ENCODE results near the gene NCKAP5.

NCKAP5 gene

GRCh38 chr2:132975193-132976105, 592.8 kb downstream of the NCKAP5 start:
- Histone ChIP-seq H3K4me1 (ENCODE audit: control insufficient read depth, insufficient read depth, low read length) (no peaks in the 10 kb centered on the region), H3K36me3 (ENCODE audit: control insufficient read depth in 2 of 2, insufficient read depth in 2 of 2, low read length in 2 of 2) (no peaks in the 10 kb centered on the region), H3K4me3 (ENCODE audit: low read length in 2 of 2) (no peak overlapping the region), H3K9me3 (ENCODE audit: control insufficient read depth in 2 of 2, low read length in 2 of 2) (no peaks in the 10 kb centered on the region), H3K27ac (ENCODE audit: low read length) (no peak overlapping the region), H3K9ac (ENCODE audit: low read length in 2 of 2) (no peak overlapping the region), H3K27me3 (ENCODE audit: control insufficient read depth in 1 of 2, insufficient read depth in 2 of 2, low read length in 2 of 2) (no peaks in the 10 kb centered on the region)

- no peaks in the 10 kb centered on the region for H3K27me3 ChIP-seq (ENCODE audit: control insufficient read depth in 1 of 2, insufficient read depth in 2 of 2, low read length in 2 of 2)
- no peak overlapping the region for H3K27ac ChIP-seq (ENCODE audit: low read length)
- H3K4me1 ChIP-seq (ENCODE audit: control insufficient read depth, insufficient read depth, low read length), result no peaks in the 10 kb centered on the region
- no peaks in the 10 kb centered on the region for H3K36me3 ChIP-seq (ENCODE audit: control insufficient read depth in 2 of 2, insufficient read depth in 2 of 2, low read length in 2 of 2)
- no peak overlapping the region for H3K9ac ChIP-seq (ENCODE audit: low read length in 2 of 2)
- H3K4me3 ChIP-seq (ENCODE audit: low read length in 2 of 2), result peak overlapping the region in 1 of 2 donors; percentile 24
- H3K9me3 ChIP-seq (ENCODE audit: control insufficient read depth in 2 of 2, low read length in 2 of 2), result no peaks in the 10 kb centered on the region
These were observed 593.7 kb downstream of the NCKAP5 start for GRCh38 chr2:132974467-132975095.

GRCh38 chr2:132971310-132972061, 596.8 kb downstream of the NCKAP5 start:
- H3K27me3 ChIP-seq (ENCODE audit: control insufficient read depth in 1 of 2, insufficient read depth in 2 of 2, low read length in 2 of 2), result no peaks in the 10 kb centered on the region

GRCh38 chr2:132969371-132969985, 598.8 kb downstream of the NCKAP5 start:
- Histone ChIP-seq H3K9me3 (ENCODE audit: control insufficient read depth in 2 of 2, low read length in 2 of 2) (peaks cover 0 to 3% of the 10 kb centered on the region in 2 donors), H3K36me3 (ENCODE audit: control insufficient read depth in 2 of 2, insufficient read depth in 2 of 2, low read length in 2 of 2) (no peaks in the 10 kb centered on the region), H3K27me3 (ENCODE audit: control insufficient read depth in 1 of 2, insufficient read depth in 2 of 2, low read length in 2 of 2) (no peaks in the 10 kb centered on the region), H3K9ac (ENCODE audit: low read length in 2 of 2) (no peak overlapping the region), H3K4me1 (ENCODE audit: control insufficient read depth, insufficient read depth, low read length) (no peaks in the 10 kb centered on the region), H3K4me3 (ENCODE audit: low read length in 2 of 2) (no peak overlapping the region), H3K27ac (ENCODE audit: low read length) (no peak overlapping the region)

More at GRCh38 chr2:132971310-132972061, 596.8 kb downstream of the NCKAP5 start:
- Histone ChIP-seq H3K4me1 (ENCODE audit: control insufficient read depth, insufficient read depth, low read length) (no peaks in the 10 kb centered on the region), H3K27ac (ENCODE audit: low read length) (no peak overlapping the region), H3K9me3 (ENCODE audit: control insufficient read depth in 2 of 2, low read length in 2 of 2) (peaks cover 0 to 3% of the 10 kb centered on the region in 2 donors), H3K9ac (ENCODE audit: low read length in 2 of 2) (no peak overlapping the region), H3K36me3 (ENCODE audit: control insufficient read depth in 2 of 2, insufficient read depth in 2 of 2, low read length in 2 of 2) (no peaks in the 10 kb centered on the region), H3K4me3 (ENCODE audit: low read length in 2 of 2) (no peak overlapping the region)

GRCh38 chr2:132965460-132965859, 602.8 kb downstream of the NCKAP5 start:
- peaks cover 0 to 3% of the 10 kb centered on the region in 2 donors for H3K9me3 ChIP-seq (ENCODE audit: control insufficient read depth in 2 of 2, low read length in 2 of 2)
- H3K36me3 ChIP-seq (ENCODE audit: control insufficient read depth in 2 of 2, insufficient read depth in 2 of 2, low read length in 2 of 2), result no peaks in the 10 kb centered on the region
- no peak overlapping the region for H3K27ac ChIP-seq (ENCODE audit: low read length)
- H3K27me3 ChIP-seq (ENCODE audit: control insufficient read depth in 1 of 2, insufficient read depth in 2 of 2, low read length in 2 of 2), result no peaks in the 10 kb centered on the region
- no peaks in the 10 kb centered on the region for H3K4me1 ChIP-seq (ENCODE audit: control insufficient read depth, insufficient read depth, low read length)
- H3K9ac ChIP-seq (ENCODE audit: low read length in 2 of 2), result no peak overlapping the region
- no peak overlapping the region for H3K4me3 ChIP-seq (ENCODE audit: low read length in 2 of 2)

GRCh38 chr2:132963161-132963560, 605.1 kb downstream of the NCKAP5 start:
- peaks cover 0 to 3% of the 10 kb centered on the region in 2 donors for H3K9me3 ChIP-seq (ENCODE audit: control insufficient read depth in 2 of 2, low read length in 2 of 2)
- no peak overlapping the region for H3K27ac ChIP-seq (ENCODE audit: low read length)
- H3K9ac ChIP-seq (ENCODE audit: low read length in 2 of 2), result no peak overlapping the region
- H3K4me3 ChIP-seq (ENCODE audit: low read length in 2 of 2), result no peak overlapping the region
- H3K27me3 ChIP-seq (ENCODE audit: control insufficient read depth in 1 of 2, insufficient read depth in 2 of 2, low read length in 2 of 2), result no peaks in the 10 kb centered on the region
- H3K36me3 ChIP-seq (ENCODE audit: control insufficient read depth in 2 of 2, insufficient read depth in 2 of 2, low read length in 2 of 2), result no peaks in the 10 kb centered on the region
- no peaks in the 10 kb centered on the region for H3K4me1 ChIP-seq (ENCODE audit: control insufficient read depth, insufficient read depth, low read length)

GRCh38 chr2:132958887-132959286, 609.4 kb downstream of the NCKAP5 start:
- Histone ChIP-seq H3K4me1 (ENCODE audit: control insufficient read depth, insufficient read depth, low read length) (no peaks in the 10 kb centered on the region), H3K27me3 (ENCODE audit: control insufficient read depth in 1 of 2, insufficient read depth in 2 of 2, low read length in 2 of 2) (no peaks in the 10 kb centered on the region), H3K4me3 (ENCODE audit: low read length in 2 of 2) (no peak overlapping the region), H3K36me3 (ENCODE audit: control insufficient read depth in 2 of 2, insufficient read depth in 2 of 2, low read length in 2 of 2) (no peaks in the 10 kb centered on the region), H3K27ac (ENCODE audit: low read length) (no peak overlapping the region), H3K9ac (ENCODE audit: low read length in 2 of 2) (no peak overlapping the region), H3K9me3 (ENCODE audit: control insufficient read depth in 2 of 2, low read length in 2 of 2) (no peaks in the 10 kb centered on the region)

- Histone ChIP-seq H3K27ac (ENCODE audit: low read length) (no peak overlapping the region), H3K36me3 (ENCODE audit: control insufficient read depth in 2 of 2, insufficient read depth in 2 of 2, low read length in 2 of 2) (no peaks in the 10 kb centered on the region), H3K9ac (ENCODE audit: low read length in 2 of 2) (no peak overlapping the region), H3K4me1 (ENCODE audit: control insufficient read depth, insufficient read depth, low read length) (no peaks in the 10 kb centered on the region), H3K4me3 (ENCODE audit: low read length in 2 of 2) (no peak overlapping the region), H3K9me3 (ENCODE audit: control insufficient read depth in 2 of 2, low read length in 2 of 2) (no peaks in the 10 kb centered on the region), H3K27me3 (ENCODE audit: control insufficient read depth in 1 of 2, insufficient read depth in 2 of 2, low read length in 2 of 2) (no peaks in the 10 kb centered on the region)
These were observed 612.2 kb downstream of the NCKAP5 start for GRCh38 chr2:132955871-132956615.

GRCh38 chr2:132953771-132954170, 614.5 kb downstream of the NCKAP5 start:
- no peak overlapping the region for H3K9ac ChIP-seq (ENCODE audit: low read length in 2 of 2)
- no peaks in the 10 kb centered on the region for H3K4me1 ChIP-seq (ENCODE audit: control insufficient read depth, insufficient read depth, low read length)
- H3K27me3 ChIP-seq (ENCODE audit: control insufficient read depth in 1 of 2, insufficient read depth in 2 of 2, low read length in 2 of 2), result no peaks in the 10 kb centered on the region
- no peaks in the 10 kb centered on the region for H3K9me3 ChIP-seq (ENCODE audit: control insufficient read depth in 2 of 2, low read length in 2 of 2)
- no peak overlapping the region for H3K4me3 ChIP-seq (ENCODE audit: low read length in 2 of 2)
- no peak overlapping the region for H3K27ac ChIP-seq (ENCODE audit: low read length)
- no peaks in the 10 kb centered on the region for H3K36me3 ChIP-seq (ENCODE audit: control insufficient read depth in 2 of 2, insufficient read depth in 2 of 2, low read length in 2 of 2)

Measured in stomach smooth muscle (tissue), 2 donors.